ENCODE data around the gene TBC1D14. TPM values are rescaled to one million over a fixed set of nuclear protein-coding genes. Genes with fewer than 3 reads are reported as not detected.

Gene TBC1D14
- total RNA-seq, 1 experiment from 2014 or later: 54.0 TPM

DNA sequence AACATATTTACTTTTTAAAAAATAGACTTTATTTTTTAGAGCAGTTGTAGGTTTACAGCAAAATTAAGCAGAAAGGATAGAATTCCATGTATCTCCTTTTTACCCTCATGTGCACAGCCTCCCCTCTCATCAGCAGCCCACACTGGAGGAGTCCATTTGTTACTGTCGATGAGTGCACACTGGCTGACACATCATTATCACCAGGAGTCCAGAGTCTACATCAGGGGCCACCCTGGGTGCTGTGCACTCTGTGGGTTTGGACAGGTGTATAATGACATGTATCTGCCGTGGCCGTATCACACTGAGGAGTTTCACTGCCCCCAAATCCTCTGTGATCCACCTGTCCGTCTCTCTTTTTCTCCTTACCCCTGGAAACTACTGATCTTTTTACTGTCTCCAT lies 26.3 kb downstream of the TBC1D14 start:
- no peaks in the 10 kb centered on the region for H3K27me3 Mint-ChIP-seq (ENCODE audit: insufficient read depth, unreplicated experiment)
- peaks cover 27% of the 10 kb centered on the region for H3K4me1 ChIP-seq
- peaks cover 27% of the 10 kb centered on the region for H3K4me1 Mint-ChIP-seq (ENCODE audit: low read depth, unreplicated experiment)
- no TSS peak for BruUV-seq (replicated peaks)
- H3K27me3 ChIP-seq (replicated peaks; ENCODE audit: control insufficient read depth, insufficient read depth, low read length): no peaks in the 10 kb centered on the region
- ChIA-PET CTCF (no interaction called here), POLR2A (no interaction called here)
- H3K4me3 ChIP-seq (ENCODE audit: low read depth, low read length): no peak overlapping the region
- peaks cover 7% of the 10 kb centered on the region for H3K9me3 Mint-ChIP-seq (ENCODE audit: unreplicated experiment)
- H3K9me3 ChIP-seq: no peaks in the 10 kb centered on the region
- intact Hi-C loops (cut with micrococcal nuclease; ENCODE audit: unreplicated experiment): no loop called here
- H3K36me3 ChIP-seq (ENCODE audit: control insufficient read depth, insufficient read depth, low read length): no peaks in the 10 kb centered on the region; the same call in none of the 2 replicates
- no peak overlapping the region for H3K4me3 Mint-ChIP-seq (ENCODE audit: unreplicated experiment)
- TF ChIP-seq, protein P1, sequence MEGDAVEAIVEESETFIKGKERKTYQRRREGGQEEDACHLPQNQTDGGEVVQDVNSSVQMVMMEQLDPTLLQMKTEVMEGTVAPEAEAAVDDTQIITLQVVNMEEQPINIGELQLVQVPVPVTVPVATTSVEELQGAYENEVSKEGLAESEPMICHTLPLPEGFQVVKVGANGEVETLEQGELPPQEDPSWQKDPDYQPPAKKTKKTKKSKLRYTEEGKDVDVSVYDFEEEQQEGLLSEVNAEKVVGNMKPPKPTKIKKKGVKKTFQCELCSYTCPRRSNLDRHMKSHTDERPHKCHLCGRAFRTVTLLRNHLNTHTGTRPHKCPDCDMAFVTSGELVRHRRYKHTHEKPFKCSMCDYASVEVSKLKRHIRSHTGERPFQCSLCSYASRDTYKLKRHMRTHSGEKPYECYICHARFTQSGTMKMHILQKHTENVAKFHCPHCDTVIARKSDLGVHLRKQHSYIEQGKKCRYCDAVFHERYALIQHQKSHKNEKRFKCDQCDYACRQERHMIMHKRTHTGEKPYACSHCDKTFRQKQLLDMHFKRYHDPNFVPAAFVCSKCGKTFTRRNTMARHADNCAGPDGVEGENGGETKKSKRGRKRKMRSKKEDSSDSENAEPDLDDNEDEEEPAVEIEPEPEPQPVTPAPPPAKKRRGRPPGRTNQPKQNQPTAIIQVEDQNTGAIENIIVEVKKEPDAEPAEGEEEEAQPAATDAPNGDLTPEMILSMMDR (IDR thresholded peaks at IDR 0.05; ENCODE audit: insufficient read depth in 1 of 2, low read depth in 1 of 2, low read length in 1 of 2, severe bottlenecking in 1 of 2, unreplicated experiment in 1 of 2): no peak
- peaks cover 50% of the 10 kb centered on the region for H3K36me3 Mint-ChIP-seq (ENCODE audit: insufficient read depth, unreplicated experiment)
- no peak for DNase-seq
- no peak overlapping the region for H3K27ac Mint-ChIP-seq (ENCODE audit: unreplicated experiment)

DNA sequence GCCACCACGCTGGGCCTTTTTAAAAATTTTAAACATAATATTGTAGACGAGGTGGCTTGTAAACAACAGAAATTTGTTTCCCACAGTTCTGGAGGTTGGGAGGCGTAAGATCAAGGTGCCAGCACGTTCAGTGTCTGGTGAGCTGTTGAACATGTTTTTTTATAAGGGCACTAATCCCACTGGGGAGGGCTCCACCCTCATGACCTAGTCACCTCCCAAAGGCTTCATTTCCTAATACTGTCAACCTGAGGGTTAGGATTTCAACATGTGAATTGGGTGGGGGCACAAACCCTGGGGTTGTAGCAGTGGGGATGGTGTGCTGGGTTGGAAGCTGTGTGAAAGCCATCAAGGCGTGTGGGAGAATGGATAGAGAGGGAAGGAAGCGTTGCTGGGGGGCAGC lies 27.6 kb downstream of the TBC1D14 start:
- intact Hi-C loops (cut with micrococcal nuclease; ENCODE audit: unreplicated experiment): no loop called here
- Histone ChIP-seq H3K27me3 (replicated peaks; ENCODE audit: control insufficient read depth, insufficient read depth, low read length) (no peaks in the 10 kb centered on the region), H3K4me3 (ENCODE audit: low read depth, low read length) (no peak overlapping the region), H3K9me3 (no peaks in the 10 kb centered on the region), H3K36me3 (ENCODE audit: control insufficient read depth, insufficient read depth, low read length) (no peaks in the 10 kb centered on the region; the same call in none of the 2 replicates), H3K4me1 (peaks cover 37% of the 10 kb centered on the region)
- peaks cover 43% of the 10 kb centered on the region for H3K36me3 Mint-ChIP-seq (ENCODE audit: insufficient read depth, unreplicated experiment)
- H3K9me3 Mint-ChIP-seq (ENCODE audit: unreplicated experiment): peaks cover 1% of the 10 kb centered on the region
- no TSS peak for BruUV-seq (replicated peaks)
- DNase-seq: no peak
- TF ChIP-seq, protein P1 (IDR thresholded peaks at IDR 0.05; ENCODE audit: insufficient read depth in 1 of 2, low read depth in 1 of 2, low read length in 1 of 2, severe bottlenecking in 1 of 2, unreplicated experiment in 1 of 2): no peak
- peaks cover 31% of the 10 kb centered on the region for H3K4me1 Mint-ChIP-seq (ENCODE audit: low read depth, unreplicated experiment)
- ChIA-PET POLR2A (no interaction called here), CTCF (interaction anchor here (0.6 kb wide), 1 partner anchor 106 kb away, joined by 5 read pairs; the partner anchor contains the start of gene TADA2B)
- peak overlapping the region; percentile 45 for H3K27ac Mint-ChIP-seq (ENCODE audit: unreplicated experiment)
- no peaks in the 10 kb centered on the region for H3K27me3 Mint-ChIP-seq (ENCODE audit: insufficient read depth, unreplicated experiment)
- no peak overlapping the region for H3K4me3 Mint-ChIP-seq (ENCODE audit: unreplicated experiment)

DNA sequence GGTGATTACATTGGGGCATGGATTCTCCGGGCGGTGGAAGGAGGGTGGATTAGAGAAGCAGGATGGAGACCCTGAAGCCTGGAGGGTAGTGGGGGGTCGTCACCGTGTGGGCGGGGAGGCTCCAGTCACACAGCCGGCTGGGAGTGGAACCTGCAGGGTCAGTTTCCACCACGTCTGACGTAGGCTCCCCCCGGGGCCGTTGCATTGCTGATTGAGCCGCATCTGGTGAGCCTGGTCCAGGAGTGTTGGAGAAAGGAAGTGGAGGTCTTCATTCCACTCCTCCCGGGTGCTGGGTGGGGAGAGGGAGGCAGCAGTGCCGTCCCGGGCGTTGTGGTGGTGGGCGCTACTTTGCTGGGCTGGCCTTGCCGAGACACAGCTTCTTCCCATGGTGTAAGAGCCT lies 28.1 kb downstream of the TBC1D14 start:
- intact Hi-C loops (cut with micrococcal nuclease; ENCODE audit: unreplicated experiment): no loop called here
- Histone ChIP-seq H3K27me3 (replicated peaks; ENCODE audit: control insufficient read depth, insufficient read depth, low read length) (no peaks in the 10 kb centered on the region), H3K36me3 (ENCODE audit: control insufficient read depth, insufficient read depth, low read length) (no peaks in the 10 kb centered on the region; the same call in none of the 2 replicates), H3K9me3 (no peaks in the 10 kb centered on the region), H3K4me1 (peaks cover 43% of the 10 kb centered on the region), H3K4me3 (ENCODE audit: low read depth, low read length) (no peak overlapping the region)
- H3K36me3 Mint-ChIP-seq (ENCODE audit: insufficient read depth, unreplicated experiment): peaks cover 44% of the 10 kb centered on the region
- peak overlapping the region; percentile 45 for H3K27ac Mint-ChIP-seq (ENCODE audit: unreplicated experiment)
- POLR2A ChIA-PET: no interaction called here
- no peaks in the 10 kb centered on the region for H3K27me3 Mint-ChIP-seq (ENCODE audit: insufficient read depth, unreplicated experiment)
- no peak overlapping the region for H3K4me3 Mint-ChIP-seq (ENCODE audit: unreplicated experiment)
- BruUV-seq (replicated peaks): no TSS peak
- H3K9me3 Mint-ChIP-seq (ENCODE audit: unreplicated experiment): no peaks in the 10 kb centered on the region
- CTCF ChIA-PET: interaction anchor here (0.6 kb wide), 1 partner anchor 106 kb away, joined by 5 read pairs; the partner anchor contains the start of gene TADA2B
- TF ChIP-seq, protein P1 (IDR thresholded peaks at IDR 0.05; ENCODE audit: insufficient read depth in 1 of 2, low read depth in 1 of 2, low read length in 1 of 2, severe bottlenecking in 1 of 2, unreplicated experiment in 1 of 2): no peak
- H3K4me1 Mint-ChIP-seq (ENCODE audit: low read depth, unreplicated experiment): peaks cover 36% of the 10 kb centered on the region
- DNase-seq: no peak
